Thyroid gland (tissue), 4 donors: ENCODE measurements around the gene EPYC. TPM values are rescaled to one million over a fixed set of nuclear protein-coding genes. Genes with fewer than 3 reads are reported as not detected.

Source experiments
- DNase-seq, 2 donors: peaks; one replicate each; pipeline ENCODE4 v3.0.0-alpha.2; 2019
- H3K27ac ChIP-seq, 3 donors: fragments of 200-600 bp; sonication (generic); 1 replicate in 2 of 3; 2 replicates in 1 of 3; pipeline ENCODE4 v1.5.1; 2016 to 2019; ENCODE audit warnings: mild to moderate bottlenecking in 1 of 3, moderate library complexity in 1 of 3
- H3K27me3 ChIP-seq: fragments of 200-600 bp; sonication (generic); one replicate; pipeline ENCODE4 v1.5.1; 2019
- H3K36me3 ChIP-seq, 2 donors: fragments of 200-600 bp; sonication (generic); one replicate each; pipeline ENCODE4 v1.5.1; 2016 to 2019
- H3K4me1 ChIP-seq, 2 donors: fragments of 200-600 bp; sonication (generic); one replicate each; pipeline ENCODE4 v1.5.1; 2017 to 2019
- H3K4me3 ChIP-seq, 3 donors: fragments of 200-600 bp; sonication (generic); replicated peaks in 1 of 3; 1 replicate in 2 of 3; 2 replicates in 1 of 3; pipeline ENCODE4 v1.5.1; 2016; ENCODE audit warnings: mild to moderate bottlenecking in 1 of 3
- H3K9me3 ChIP-seq: fragments of 200-600 bp; sonication (generic); one replicate; pipeline ENCODE4 v1.5.1; 2017
- CTCF ChIP-seq, 6 experiments: fragments of 200-600 bp in 3 of 6; fragments of 450-650 bp in 3 of 6; sonication (generic) in 3 of 6; IDR thresholded peaks; one replicate each; pipeline ENCODE4 v1.5.1; 2016 to 2019; ENCODE audit warnings: antibody characterized with exemption in 6 of 6, mild to moderate bottlenecking in 2 of 6, inconsistent platforms in 1 of 6, moderate library complexity in 1 of 6
- POLR2A ChIP-seq, 2 donors: fragments of 450-650 bp; IDR thresholded peaks; one replicate each; pipeline ENCODE4 v1.6.1; 2017; ENCODE audit warnings: antibody characterized with exemption in 2 of 2, mild to moderate bottlenecking in 2 of 2, moderate library complexity in 1 of 2
- WGBS, 2 donors: methylation state at CpG; one replicate each; pipeline ENCODE4 v1.1.5; 2017; 5-methylcytosine and 5-hydroxymethylcytosine counted together
- intact Hi-C: fragments of 100-400 bp; cut with DNase I; formaldehyde crosslinking; loops from one replicate; pipeline ENCODE4 v1.15.1; 2023
- total RNA-seq, 4 donors: library from RNA; depleted of rRNA; stranded (reverse); fragments of >200 nt; gene quantifications; one replicate each; pipeline ENCODE4 v1.2.3, GENCODE V29; 2016

EPYC gene
- total RNA-seq, 4 donors from 2014 or later = not detected

- H3K4me1 ChIP-seq = no peaks in the 10 kb centered on the region
- intact Hi-C loops = no loop called here
- no peaks in the 10 kb centered on the region for H3K27me3 ChIP-seq
- H3K36me3 ChIP-seq = no peaks in the 10 kb centered on the region
- H3K9me3 ChIP-seq = no peaks in the 10 kb centered on the region
- H3K4me3 ChIP-seq = no peak overlapping the region
- TF ChIP-seq CTCF (IDR thresholded peaks at IDR 0.05) (no peak), POLR2A (IDR thresholded peaks at IDR 0.05) (no peak)
- H3K27ac ChIP-seq = no peak overlapping the region
- DNase-seq = no peak
These were observed 33.9 kb downstream of the EPYC start for GRCh38 chr12:90970911-90971310.

- no peak for DNase-seq
- Histone ChIP-seq H3K9me3 (no peaks in the 10 kb centered on the region), H3K27ac (no peak overlapping the region), H3K4me3 (no peak overlapping the region), H3K36me3 (no peaks in the 10 kb centered on the region), H3K4me1 (no peaks in the 10 kb centered on the region), H3K27me3 (no peaks in the 10 kb centered on the region)
- intact Hi-C loops = no loop called here
- TF ChIP-seq CTCF (IDR thresholded peaks at IDR 0.05) (no peak), POLR2A (IDR thresholded peaks at IDR 0.05) (no peak)
These were observed 34.3 kb downstream of the EPYC start for GRCh38 chr12:90970471-90970870.

GRCh38 chr12:90969851-90970250, 34.9 kb downstream of the EPYC start:
- 94 to 95% methylated on average over 2 of the region's 2 CpGs for WGBS, 2 donors
- intact Hi-C loops = no loop called here
- Histone ChIP-seq H3K4me3 (no peak overlapping the region), H3K27ac (no peak overlapping the region), H3K9me3 (no peaks in the 10 kb centered on the region), H3K36me3 (no peaks in the 10 kb centered on the region), H3K27me3 (no peaks in the 10 kb centered on the region), H3K4me1 (no peaks in the 10 kb centered on the region)
- TF ChIP-seq CTCF (IDR thresholded peaks at IDR 0.05) (no peak), POLR2A (IDR thresholded peaks at IDR 0.05) (no peak)
- no peak for DNase-seq

- Histone ChIP-seq H3K27me3 (no peaks in the 10 kb centered on the region), H3K36me3 (no peaks in the 10 kb centered on the region), H3K4me1 (no peaks in the 10 kb centered on the region), H3K27ac (no peak overlapping the region), H3K9me3 (no peaks in the 10 kb centered on the region), H3K4me3 (no peak overlapping the region)
- no peak for DNase-seq
- TF ChIP-seq CTCF (IDR thresholded peaks at IDR 0.05) = no peak
- TF ChIP-seq POLR2A (IDR thresholded peaks at IDR 0.05) = no peak
- intact Hi-C loops = no loop called here
- WGBS, 2 donors = 0 to 5% methylated on average over 1 of the region's 1 CpG
These were observed 35.4 kb downstream of the EPYC start for GRCh38 chr12:90969346-90969745.

- 83 to 93% methylated on average over 2 of the region's 2 CpGs for WGBS, 2 donors
- no peaks in the 10 kb centered on the region for H3K27me3 ChIP-seq
- no peak overlapping the region for H3K27ac ChIP-seq
- intact Hi-C loops = no loop called here
- TF ChIP-seq CTCF (IDR thresholded peaks at IDR 0.05) = no peak
- no peak for TF ChIP-seq POLR2A (IDR thresholded peaks at IDR 0.05)
- no peaks in the 10 kb centered on the region for H3K9me3 ChIP-seq
- no peaks in the 10 kb centered on the region for H3K36me3 ChIP-seq
- no peak overlapping the region for H3K4me3 ChIP-seq
- H3K4me1 ChIP-seq = no peaks in the 10 kb centered on the region
- DNase-seq = no peak
These were observed 39.6 kb downstream of the EPYC start for GRCh38 chr12:90965204-90965603.
